Tibial nerve (tissue), 4 donors: ENCODE results near the gene CD151. TPM values are rescaled to one million over a fixed set of nuclear protein-coding genes. Genes with fewer than 3 reads are reported as not detected.

ENCODE experiments used
- DNase-seq, 2 donors: peaks; one replicate each; pipeline ENCODE4 v3.0.0-alpha.2; 2019; ENCODE audit warnings: low spot score in 2 of 2
- H3K27ac ChIP-seq, 4 donors: fragments of 200-600 bp; sonication (generic) in 3 of 4; one replicate each; pipeline ENCODE4 v1.5.1; 2017 to 2019; ENCODE audit warnings: mild to moderate bottlenecking in 1 of 4
- H3K27me3 ChIP-seq, 2 donors: fragments of 200-600 bp; sonication (generic) in 1 of 2; one replicate each; pipeline versions ENCODE4 v1.5.1 to v1.6.0; 2017 to 2019
- H3K36me3 ChIP-seq, 3 donors: fragments of 200-600 bp; sonication (generic); one replicate each; pipeline ENCODE4 v1.5.1; 2018 to 2019
- H3K4me1 ChIP-seq, 4 donors: fragments of 200-600 bp; sonication (generic) in 3 of 4; one replicate each; pipeline ENCODE4 v1.5.1; 2017 to 2019
- H3K4me3 ChIP-seq, 4 donors: fragments of 200-600 bp; sonication (generic) in 3 of 4; one replicate each; pipeline ENCODE4 v1.5.1; 2017 to 2019; ENCODE audit warnings: mild to moderate bottlenecking in 1 of 4, moderate library complexity in 1 of 4
- H3K9me3 ChIP-seq, 4 donors: fragments of 200-600 bp; sonication (generic) in 3 of 4; one replicate each; pipeline ENCODE4 v1.5.1; 2017 to 2019
- CTCF ChIP-seq, 5 experiments: fragments of 200-600 bp in 3 of 5; fragments of 450-650 bp in 2 of 5; sonication (generic) in 3 of 5; IDR thresholded peaks; one replicate each; pipeline ENCODE4 v1.5.1; 2016 to 2019; ENCODE audit warnings: antibody characterized with exemption in 5 of 5, mild to moderate bottlenecking in 3 of 5, moderate library complexity in 2 of 5
- EP300 ChIP-seq, 2 donors: sonication (generic); formaldehyde crosslinking; IDR thresholded peaks; one replicate each; pipeline ENCODE4 v1.6.1; 2017; ENCODE audit warnings: antibody characterized with exemption in 2 of 2, mild to moderate bottlenecking in 1 of 2
- POLR2A ChIP-seq, 2 donors: fragments of 450-650 bp; IDR thresholded peaks; one replicate each; pipeline ENCODE4 v1.6.1; 2017; ENCODE audit warnings: antibody characterized with exemption in 2 of 2, mild to moderate bottlenecking in 2 of 2, moderate library complexity in 2 of 2
- WGBS, 2 donors: methylation state at CpG; one replicate each; pipeline ENCODE4 v1.1.5; 2018; 5-methylcytosine and 5-hydroxymethylcytosine counted together
- total RNA-seq, 4 donors: library from RNA; depleted of rRNA; stranded (reverse); fragments of >200 nt; gene quantifications; one replicate each; pipeline ENCODE4 v1.1.0, GENCODE V29; 2016

The CD151 gene
- total RNA-seq, 4 donors from 2014 or later, result 264 to 309 (median 281) TPM

GRCh38 chr11:869399-870126, 36.8 kb downstream of the CD151 start:
- no peak for DNase-seq
- H3K4me1 ChIP-seq, result no peaks in the 10 kb centered on the region
- no peak overlapping the region for H3K4me3 ChIP-seq
- peaks cover 0 to 65% (median 0%) of the 10 kb centered on the region in 3 donors for H3K36me3 ChIP-seq
- 85 to 87% methylated on average over 9 to 16 of the region's 25 CpGs for WGBS, 2 donors
- no peaks in the 10 kb centered on the region for H3K27me3 ChIP-seq
- no peaks in the 10 kb centered on the region for H3K9me3 ChIP-seq
- TF ChIP-seq EP300 (IDR thresholded peaks at IDR 0.05), result no peak
- no peak for TF ChIP-seq POLR2A (IDR thresholded peaks at IDR 0.05)
- TF ChIP-seq CTCF (IDR thresholded peaks at IDR 0.05), result no peak
- no peak overlapping the region for H3K27ac ChIP-seq

- 56 to 58% methylated on average over 2 to 5 of the region's 8 CpGs for WGBS, 2 donors
- no peaks in the 10 kb centered on the region for H3K4me1 ChIP-seq
- H3K27me3 ChIP-seq, result no peaks in the 10 kb centered on the region
- no peak for DNase-seq
- no peak overlapping the region for H3K27ac ChIP-seq
- no peak overlapping the region for H3K4me3 ChIP-seq
- H3K9me3 ChIP-seq, result no peaks in the 10 kb centered on the region
- H3K36me3 ChIP-seq, result peaks cover 0 to 65% (median 0%) of the 10 kb centered on the region in 3 donors
- TF ChIP-seq CTCF (IDR thresholded peaks at IDR 0.05) (no peak), EP300 (IDR thresholded peaks at IDR 0.05) (peak in 1 of 2 donors; percentile 13), POLR2A (IDR thresholded peaks at IDR 0.05) (no peak)
These were observed 37.3 kb downstream of the CD151 start for GRCh38 chr11:870127-870413.

- Histone ChIP-seq H3K27ac (no peak overlapping the region), H3K4me3 (no peak overlapping the region), H3K27me3 (no peaks in the 10 kb centered on the region), H3K9me3 (no peaks in the 10 kb centered on the region), H3K4me1 (no peaks in the 10 kb centered on the region), H3K36me3 (peaks cover 0 to 65% (median 0%) of the 10 kb centered on the region in 3 donors)
- WGBS, 2 donors, result 50 to 75% methylated on average over 2 to 8 of the region's 8 CpGs
- no peak for DNase-seq
- TF ChIP-seq POLR2A (IDR thresholded peaks at IDR 0.05), result no peak
These were observed 37.7 kb downstream of the CD151 start for GRCh38 chr11:870418-870817.

- Histone ChIP-seq H3K4me3 (no peak overlapping the region), H3K27me3 (no peaks in the 10 kb centered on the region), H3K36me3 (peaks cover 0 to 64% (median 0%) of the 10 kb centered on the region in 3 donors), H3K9me3 (no peaks in the 10 kb centered on the region), H3K27ac (no peak overlapping the region), H3K4me1 (no peaks in the 10 kb centered on the region)
- no peak for DNase-seq
- TF ChIP-seq CTCF (IDR thresholded peaks at IDR 0.05), result no peak
- TF ChIP-seq POLR2A (IDR thresholded peaks at IDR 0.05), result no peak
- TF ChIP-seq EP300 (IDR thresholded peaks at IDR 0.05), result no peak
- WGBS, 2 donors, result 78 to 82% methylated on average over 7 to 9 of the region's 9 CpGs
These were observed 38.7 kb downstream of the CD151 start for GRCh38 chr11:871472-871871.

- DNase-seq, result no peak
- WGBS, 2 donors, result 80 to 91% methylated on average over 7 to 9 of the region's 9 CpGs
- TF ChIP-seq EP300 (IDR thresholded peaks at IDR 0.05), result no peak
- no peaks in the 10 kb centered on the region for H3K27me3 ChIP-seq
- H3K9me3 ChIP-seq, result no peaks in the 10 kb centered on the region
- H3K27ac ChIP-seq, result no peak overlapping the region
- H3K36me3 ChIP-seq, result peaks cover 0 to 66% (median 0%) of the 10 kb centered on the region in 3 donors
- H3K4me1 ChIP-seq, result no peaks in the 10 kb centered on the region
- no peak overlapping the region for H3K4me3 ChIP-seq
These were observed 40.0 kb downstream of the CD151 start for GRCh38 chr11:872799-873198.

GRCh38 chr11:873706-874105, 41.0 kb downstream of the CD151 start:
- no peaks in the 10 kb centered on the region for H3K27me3 ChIP-seq
- no peak for DNase-seq
- H3K27ac ChIP-seq, result no peak overlapping the region
- no peaks in the 10 kb centered on the region for H3K9me3 ChIP-seq
- H3K4me3 ChIP-seq, result no peak overlapping the region
- WGBS, 2 donors, result 75 to 77% methylated on average over 12 of the region's 12 CpGs
- H3K4me1 ChIP-seq, result no peaks in the 10 kb centered on the region
- TF ChIP-seq CTCF (IDR thresholded peaks at IDR 0.05), result no peak
- H3K36me3 ChIP-seq, result peaks cover 0 to 66% (median 0%) of the 10 kb centered on the region in 3 donors
